ENCODE measurements around the gene HPSE2. TPM values are rescaled to one million over a fixed set of nuclear protein-coding genes. Genes with fewer than 3 reads are reported as not detected.

Gene HPSE2
- total RNA-seq, 1 experiment from 2014 or later, result 0.05 TPM

- Histone ChIP-seq H3K9ac (ENCODE audit: low read length) (no peak overlapping the region), H4K20me1 (ENCODE audit: insufficient read depth) (no peaks in the 10 kb centered on the region), H3K4me1 (ENCODE audit: control insufficient read depth in 1 of 2, insufficient read depth in 2 of 2, low read length in 2 of 2) (peaks cover 0 to 12% of the 10 kb centered on the region in 2 experiments; a peak in 3 of 4 replicates), H3K79me2 (ENCODE audit: insufficient read depth, low read length) (no peaks in the 10 kb centered on the region), H3K9me2 (ENCODE audit: insufficient read depth) (no peaks in the 10 kb centered on the region), H3K36me3 (ENCODE audit: control insufficient read depth in 1 of 2, insufficient read depth in 2 of 2, low read length in 2 of 2) (no peaks in the 10 kb centered on the region), H3K9me3 (ENCODE audit: control insufficient read depth in 1 of 2, insufficient read depth in 1 of 2, low read depth in 1 of 2, low read length in 2 of 2) (no peaks in the 10 kb centered on the region), H3K4me3 (replicated peaks in 1 of 2; ENCODE audit: low read depth in 1 of 2, low read length in 2 of 2) (peak overlapping the region in 1 of 2 experiments; percentile 2; a peak in 1 of 4 replicates), H2AFZ (ENCODE audit: low read depth, low read length, poor library complexity, severe bottlenecking) (peak overlapping the region; percentile 98), H3K4me2 (ENCODE audit: low read length) (peak overlapping the region; percentile 64), H3K27me3 (ENCODE audit: insufficient read depth, low read length) (peaks cover 11% of the 10 kb centered on the region; the same call in 1 of the 2 replicates), H3K27ac (ENCODE audit: low read depth, low read length) (no peak overlapping the region)
- ChIA-PET POLR2A (interaction anchor here (1.2 kb wide), 1 partner anchor 22 kb away, joined by 4 read pairs; no protein-coding TSS in a partner anchor), CTCF (interaction anchor here (0.5 to 2.6 kb wide), 36 partner anchors 9 to 968 kb away, joined by 3 to 29 read pairs (median 3); no protein-coding TSS in a partner anchor), RAD21 (ENCODE audit: low non-redundant PET in 1 of 2, low total read pairs in 2 of 2, uncharacterized antibody in 2 of 2, unreplicated experiment in 2 of 2) (interaction anchor here (0.6 to 1.2 kb wide), 8 partner anchors 21 to 779 kb away, joined by 3 to 6 read pairs (median 3); no protein-coding TSS in a partner anchor)
- TF ChIP-seq EZH2 (IDR thresholded peaks at IDR 0.05) (no peak), MAX (IDR thresholded peaks at IDR 0.05) (peak; percentile 70), ZFX (IDR thresholded peaks at IDR 0.05) (no peak), POLR2AphosphoS5 (IDR thresholded peaks at IDR 0.05; ENCODE audit: low read depth, low read length) (no peak), YY1 (IDR thresholded peaks at IDR 0.05; ENCODE audit: extremely low read depth, insufficient replicate concordance, low read depth, low read length) (peak; percentile 48), CTCF (IDR thresholded peaks at IDR 0.05 in 2 of 3, conservative IDR thresholded peaks at IDR 0.05 in 1 of 3; ENCODE audit: borderline replicate concordance in 1 of 3, insufficient read depth in 1 of 3, low read depth in 2 of 3, low read length in 2 of 3) (peak; percentile 84 to 94 (median 87)), ZNF274 (IDR thresholded peaks at IDR 0.05; ENCODE audit: low read depth, low read length) (no peak), EZH2phosphoT487 (IDR thresholded peaks at IDR 0.05; ENCODE audit: borderline replicate concordance) (no peak), SP1 (IDR thresholded peaks at IDR 0.05; ENCODE audit: low read depth) (no peak), RAD21 (IDR thresholded peaks at IDR 0.05; ENCODE audit: low read depth) (peak; percentile 99)
- DNase-seq (ENCODE audit: low read depth, low spot score), result peak; percentile 89
- ATAC-seq, result peak; percentile 100
- no TSS peak for BruUV-seq (replicated peaks)
- intact Hi-C loops (cut with micrococcal nuclease), result loop anchor here (1.0 to 10.0 kb wide), 9 partner anchors 197 to 1145 kb away; no protein-coding TSS in a partner anchor
Measured at GRCh38 chr10:98467506-98468318, 767.9 kb downstream of the HPSE2 start.

All from HCT116 (cell line).